HepG2 (cell line): Measurements from ENCODE around the gene DUSP9. TPM values are rescaled to one million over a fixed set of nuclear protein-coding genes. Genes with fewer than 3 reads are reported as not detected.

Experiments
- ARNT2 ChIP-seq: sonication (generic); formaldehyde crosslinking; IDR thresholded peaks from 2 replicates; pipeline ENCODE4 v1.8.0; 2022; ENCODE audit warnings: mild to moderate bottlenecking, low read depth, missing genetic modification reagents, moderate library complexity
- ATF1 ChIP-seq: IDR thresholded peaks from 2 replicates; pipeline ENCODE4 v1.6.1; 2016; ENCODE audit warnings: mild to moderate bottlenecking, control low read depth
- BCLAF1 ChIP-seq: fragments of 450-650 bp; IDR thresholded peaks from 2 replicates; pipeline ENCODE4 v1.6.1; 2017; ENCODE audit warnings: mild to moderate bottlenecking
- DDIT3 ChIP-seq: sonication (generic); formaldehyde crosslinking; IDR thresholded peaks from 2 replicates; pipeline ENCODE4 v1.4.0; 2020; ENCODE audit warnings: mild to moderate bottlenecking, missing genetic modification reagents
- ELF4 ChIP-seq: sonication (generic); formaldehyde crosslinking; IDR thresholded peaks from 2 replicates; pipeline ENCODE4 v1.5.0; 2020; ENCODE audit warnings: missing genetic modification reagents, mild to moderate bottlenecking, moderate library complexity, borderline replicate concordance
- ERF ChIP-seq: IDR thresholded peaks from 2 replicates; pipeline ENCODE4 v1.6.1; 2018; ENCODE audit warnings: missing biosample characterization, missing genetic modification reagents
- HMG20B ChIP-seq: conservative IDR thresholded peaks from 2 replicates; pipeline ENCODE4 v1.6.1; 2016; ENCODE audit warnings: missing genetic modification reagents, missing compliant biosample characterization
- HNRNPH1 ChIP-seq: fragments of 200-400 bp; formaldehyde crosslinking; optimal IDR thresholded peaks from 2 replicates; pipeline ENCODE3; 2017; ENCODE audit warnings: mild to moderate bottlenecking, low read depth, low read length
- KDM3A ChIP-seq: IDR thresholded peaks from 2 replicates; pipeline ENCODE4 v1.6.1; 2018; ENCODE audit warnings: low read depth, missing compliant biosample characterization
- KLF6 ChIP-seq: IDR thresholded peaks from 2 replicates; pipeline ENCODE4 v1.8.0; 2016; ENCODE audit warnings: missing biosample characterization, missing genetic modification reagents
- MXI1 ChIP-seq: IDR thresholded peaks from 3 replicates; pipeline ENCODE4 v1.6.1; 2012; ENCODE audit warnings: low read depth, low read length, inconsistent platforms, borderline replicate concordance
- SIN3B ChIP-seq: fragments of 150-350 bp; IDR thresholded peaks from 2 replicates; pipeline ENCODE4 v1.6.1; 2014; ENCODE audit warnings: low read length
- SMARCC2 ChIP-seq: fragments of 450-650 bp; IDR thresholded peaks from 2 replicates; pipeline ENCODE4 v1.6.1; 2017; ENCODE audit warnings: antibody characterized with exemption, mild to moderate bottlenecking
- STAT6 ChIP-seq: sonication (generic); formaldehyde crosslinking; IDR thresholded peaks from 2 replicates; pipeline ENCODE4 v1.4.0; 2020; ENCODE audit warnings: missing genetic modification reagents, mild to moderate bottlenecking, borderline replicate concordance
- ZBTB20 ChIP-seq: sonication (generic); formaldehyde crosslinking; IDR thresholded peaks from 2 replicates; pipeline ENCODE4 v1.8.1; 2023; ENCODE audit warnings: missing genetic modification reagents, low read depth, mild to moderate bottlenecking, borderline replicate concordance
- ZBTB49 ChIP-seq: sonication (generic); formaldehyde crosslinking; IDR thresholded peaks from 2 replicates; pipeline ENCODE4 v1.4.0; 2020; ENCODE audit warnings: missing genetic modification reagents, borderline replicate concordance
- ZFY ChIP-seq: sonication (generic); formaldehyde crosslinking; IDR thresholded peaks from 2 replicates; pipeline ENCODE4 v1.4.0; 2020; ENCODE audit warnings: missing genetic modification reagents
- ZIK1 ChIP-seq: sonication (generic); formaldehyde crosslinking; IDR thresholded peaks from 2 replicates; pipeline ENCODE4 v1.5.0; 2020; ENCODE audit warnings: mild to moderate bottlenecking, low read depth, missing genetic modification reagents, borderline replicate concordance
- ZNF235 ChIP-seq: sonication (generic); formaldehyde crosslinking; IDR thresholded peaks from 2 replicates; pipeline ENCODE4 v1.8.1; 2023; ENCODE audit warnings: mild to moderate bottlenecking, missing genetic modification reagents, borderline replicate concordance
- ZNF256 ChIP-seq: sonication (generic); formaldehyde crosslinking; conservative IDR thresholded peaks from 2 replicates; pipeline ENCODE4 v1.4.0; 2020; ENCODE audit warnings: missing genetic modification reagents
- ZNF44 ChIP-seq: sonication (generic); formaldehyde crosslinking; IDR thresholded peaks from 2 replicates; pipeline ENCODE4 v1.5.1; 2020; ENCODE audit warnings: mild to moderate bottlenecking, missing genetic modification reagents
- ZNF879 ChIP-seq: sonication (generic); formaldehyde crosslinking; IDR thresholded peaks from 2 replicates; pipeline ENCODE4 v1.8.1; 2023; ENCODE audit warnings: missing genetic modification reagents
- ZNF891 ChIP-seq: sonication (generic); formaldehyde crosslinking; IDR thresholded peaks from 2 replicates; pipeline ENCODE4 v1.5.0; 2020; ENCODE audit warnings: mild to moderate bottlenecking, missing genetic modification reagents
- polyA plus RNA-seq, 8 experiments: library from polyadenylated mRNA; depleted of rRNA in 3 of 8; stranded (reverse) in 7 of 8; unstranded in 1 of 8; fragments of >200 nt; fragmentation: Illumina TruSeq in 4 of 8; extraction: Trizol in 4 of 8; gene quantifications; 2 replicates each; pipeline versions ENCODE4 v1.2.1 to v1.2.3, GENCODE V29; 2011 to 2016; ENCODE audit warnings: low read depth in 4 of 8, missing spikeins in 1 of 8, mixed read lengths in 1 of 8; ENCODE audit not compliant: insufficient read depth in 1 of 8
- total RNA-seq, 5 experiments: library from RNA; depleted of rRNA; stranded (reverse); fragments of >200 nt; fragmentation: Illumina TruSeq; extraction: Trizol; gene quantifications; 2 replicates each; pipeline ENCODE4 v1.2.3, GENCODE V29; 2016; ENCODE audit warnings: low read depth in 1 of 5

The DUSP9 gene
- total and polyA plus RNA-seq, 2 of the 13 experiments (the other 11 are each of a cell fraction or from before 2014, with no cell fraction given), result 235 to 435 TPM

GRCh38 chrX:153626025-153626633 is 20.9 kb upstream of the DUSP9 start (continued):
- no peak for TF ChIP-seq BCLAF1
- no peak for TF ChIP-seq ZBTB49 (CRISPR knock-in tag)
- 0 out of 2 replicates have a peak, but pooled peaks have one; percentile 45 for TF ChIP-seq ZNF891 (CRISPR knock-in tag)
- TF ChIP-seq HMG20B (CRISPR knock-in tag), result no peak
- no peak for TF ChIP-seq SMARCC2
- no peak for TF ChIP-seq ERF (CRISPR knock-in tag)
- no peak for TF ChIP-seq MXI1
- TF ChIP-seq ATF1, result no peak
- TF ChIP-seq ZIK1 (CRISPR knock-in tag), result no peak
- TF ChIP-seq DDIT3 (CRISPR knock-in tag), result no peak
- no peak for TF ChIP-seq HNRNPH1
- TF ChIP-seq SIN3B, result no peak
- no peak for TF ChIP-seq ZNF879 (CRISPR knock-in tag)
- 0 out of 2 replicates have a peak, but pooled peaks have one; percentile 8 for TF ChIP-seq ZFY (CRISPR knock-in tag)
- TF ChIP-seq KLF6, result no peak
- TF ChIP-seq ELF4, result no peak
- TF ChIP-seq ZNF256, result no peak
- TF ChIP-seq KDM3A (CRISPR knock-in tag), result no peak
- TF ChIP-seq ZNF235 (CRISPR knock-in tag), result no peak
- no peak for TF ChIP-seq ZBTB20 (CRISPR knock-in tag)
- no peak for TF ChIP-seq STAT6 (CRISPR knock-in tag)
- TF ChIP-seq ARNT2 (CRISPR knock-in tag), result no peak
- TF ChIP-seq ZNF44, result no peak
